ENCODE data around the gene DGKB.

The DGKB gene

GRCh38 chr7:14759785-14760184 is 142.8 kb downstream of the DGKB start:
- TF ChIP-seq CTCF (conservative IDR thresholded peaks at IDR 0.05; ENCODE audit: low read length): no peak
- no peak overlapping the region for H3K4me3 ChIP-seq (ENCODE audit: low read length)
- no peak for DNase-seq (ENCODE audit: low read depth)

GRCh38 chr7:14754631-14755030 is 147.9 kb downstream of the DGKB start:
- DNase-seq (ENCODE audit: low read depth): peak; percentile 25
- TF ChIP-seq CTCF (conservative IDR thresholded peaks at IDR 0.05; ENCODE audit: low read length): no peak
- H3K4me3 ChIP-seq (ENCODE audit: low read length): no peak overlapping the region

GRCh38 chr7:14752301-14752700 is 150.2 kb downstream of the DGKB start:
- no peak for TF ChIP-seq CTCF (conservative IDR thresholded peaks at IDR 0.05; ENCODE audit: low read length)
- DNase-seq (ENCODE audit: low read depth): no peak
- H3K4me3 ChIP-seq (ENCODE audit: low read length): no peak overlapping the region

- TF ChIP-seq CTCF (conservative IDR thresholded peaks at IDR 0.05; ENCODE audit: low read length): no peak
- H3K4me3 ChIP-seq (ENCODE audit: low read length): no peak overlapping the region
- DNase-seq (ENCODE audit: low read depth): no peak
Measured at GRCh38 chr7:14751461-14751860, 151.1 kb downstream of the DGKB start.

- peak; percentile 79 for DNase-seq (ENCODE audit: low read depth)
- no peak for TF ChIP-seq CTCF (conservative IDR thresholded peaks at IDR 0.05; ENCODE audit: low read length)
- no peak overlapping the region for H3K4me3 ChIP-seq (ENCODE audit: low read length)
Measured at GRCh38 chr7:14748461-14748860, 154.1 kb downstream of the DGKB start.

DNA sequence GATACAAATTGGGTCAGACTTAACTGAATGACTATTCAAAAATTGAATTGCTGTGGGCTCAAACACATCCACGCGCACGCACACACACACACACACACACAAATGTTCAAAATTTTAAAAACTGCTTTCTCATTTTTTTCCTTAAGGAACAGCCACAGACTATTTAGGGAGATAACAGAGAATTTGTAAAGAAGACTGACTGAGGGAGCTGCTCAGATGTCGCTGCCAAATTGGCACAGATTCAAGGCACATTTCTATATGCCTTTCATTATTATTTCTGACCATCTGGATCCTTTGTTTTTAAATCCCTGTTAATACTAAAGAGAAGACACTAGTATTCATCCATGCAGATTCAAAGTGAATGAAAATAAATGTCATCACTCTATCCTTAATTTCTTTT is 154.8 kb downstream of the DGKB start:
- H3K4me3 ChIP-seq (ENCODE audit: low read length): no peak overlapping the region
- no peak for TF ChIP-seq CTCF (conservative IDR thresholded peaks at IDR 0.05; ENCODE audit: low read length)
- DNase-seq (ENCODE audit: low read depth): no peak

DNA sequence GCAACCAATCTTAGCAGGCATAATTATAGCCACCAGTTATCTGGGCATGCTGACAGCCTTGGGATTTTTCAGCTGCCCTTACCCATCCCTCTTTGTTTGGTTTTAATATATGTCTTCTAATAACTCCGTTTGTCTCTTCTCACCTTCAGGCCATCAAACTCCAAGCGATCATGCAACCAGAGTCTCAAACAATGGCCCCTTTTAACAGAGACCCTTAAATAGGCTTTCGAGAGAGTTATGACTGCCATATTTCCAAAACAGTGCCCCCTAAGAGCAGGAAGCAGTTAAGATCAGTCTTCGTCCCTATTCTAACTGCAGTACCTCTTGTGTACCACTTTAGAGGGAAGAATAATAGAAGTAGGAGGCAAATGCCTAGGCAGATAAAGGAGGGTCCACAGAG is 157.5 kb downstream of the DGKB start:
- DNase-seq (ENCODE audit: low read depth): no peak
- no peak overlapping the region for H3K4me3 ChIP-seq (ENCODE audit: low read length)
- no peak for TF ChIP-seq CTCF (conservative IDR thresholded peaks at IDR 0.05; ENCODE audit: low read length)
